Spleen (tissue), 11 donors: ENCODE measurements around the gene CELA2A. TPM values are rescaled to one million over a fixed set of nuclear protein-coding genes. Genes with fewer than 3 reads are reported as not detected.
"Not testable (repeated sequence)": the region's sequence is repeated elsewhere in the genome, so short reads cannot be mapped to it uniquely, and the experiment has no call there.

Experiments
- DNase-seq: peaks from one replicate; pipeline ENCODE4 v3.0.0-alpha.2; 2020
- H3K27ac ChIP-seq, 8 donors: fragments of 200-600 bp; sonication (generic) in 7 of 8; 1 replicate in 4 of 8; 2 replicates in 4 of 8; pipeline versions ENCODE4 v1.5.0 to v1.8.0; 2016 to 2021; ENCODE audit warnings: inconsistent platforms in 4 of 8, mild to moderate bottlenecking in 4 of 8, moderate library complexity in 1 of 8
- H3K27me3 ChIP-seq, 7 donors: fragments of 200-600 bp; sonication (generic) in 6 of 7; replicated peaks in 1 of 7; 1 replicate in 4 of 7; 2 replicates in 3 of 7; pipeline versions ENCODE4 v1.5.0 to v1.8.0; 2016 to 2021; ENCODE audit warnings: inconsistent platforms in 3 of 7, mild to moderate bottlenecking in 1 of 7
- H3K36me3 ChIP-seq, 6 donors: fragments of 200-600 bp; sonication (generic) in 5 of 6; 1 replicate in 4 of 6; 2 replicates in 2 of 6; pipeline versions ENCODE4 v1.5.0 to v1.8.0; 2016 to 2021; ENCODE audit warnings: inconsistent platforms in 2 of 6
- H3K4me1 ChIP-seq, 6 donors: fragments of 200-600 bp; sonication (generic) in 5 of 6; 1 replicate in 3 of 6; 2 replicates in 3 of 6; pipeline versions ENCODE4 v1.5.0 to v1.8.0; 2016 to 2021; ENCODE audit warnings: inconsistent platforms in 3 of 6
- H3K4me3 ChIP-seq, 8 donors: fragments of 200-600 bp; sonication (generic) in 7 of 8; 1 replicate in 4 of 8; 2 replicates in 4 of 8; pipeline versions ENCODE4 v1.5.0 to v1.8.0; 2016 to 2021; ENCODE audit warnings: inconsistent platforms in 4 of 8, mild to moderate bottlenecking in 4 of 8, moderate library complexity in 2 of 8
- H3K9me3 ChIP-seq, 8 donors: fragments of 200-600 bp; sonication (generic) in 7 of 8; 1 replicate in 4 of 8; 2 replicates in 4 of 8; pipeline versions ENCODE4 v1.5.0 to v1.8.0; 2016 to 2021; ENCODE audit warnings: inconsistent platforms in 4 of 8
- POLR2A ChIP-seq, 3 donors: fragments of 450-650 bp; IDR thresholded peaks; one replicate each; pipeline ENCODE4 v1.5.1; 2017; ENCODE audit warnings: antibody characterized with exemption in 3 of 3, mild to moderate bottlenecking in 1 of 3
- POLR2AphosphoS5 ChIP-seq, 3 donors: sonication (generic); formaldehyde crosslinking; IDR thresholded peaks; one replicate each; pipeline ENCODE4 v1.5.1; 2017; ENCODE audit warnings: antibody characterized with exemption in 3 of 3
- WGBS, 5 donors: extraction: QIAGEN DNeasy Blood & Tissue Kit in 3 of 5; methylation state at CpG; one replicate each; pipeline versions ENCODE4 v1.1.5 to v1.1.7; 2013 to 2018; 5-methylcytosine and 5-hydroxymethylcytosine counted together
- intact Hi-C: fragments of 100-400 bp; cut with DNase I; formaldehyde crosslinking; loops from one replicate; pipeline ENCODE4 v1.15.0; 2023; ENCODE audit warnings: low total_unique reads
- polyA plus RNA-seq, 3 donors: library from polyadenylated mRNA; stranded (reverse); fragments of 200-250 nt; gene quantifications; one replicate each; pipeline ENCODE4 v1.2.1, GENCODE V29; 2013
- total RNA-seq, 7 donors: library from RNA; depleted of rRNA in 3 of 7; stranded (reverse); fragments of >200 nt in 3 of 7; fragmentation: NEBNext Ultra II Directional in 4 of 7; extraction: Animal tissue kit (Norgen Biotek cat#: 25700) in 4 of 7; gene quantifications; one replicate each; pipeline versions ENCODE4 v1.1.0 to v1.2.1, GENCODE V29; 2016 to 2021
- TF ChIP-seq, protein P1 (sequence below), 11 experiments: fragments of 200-600 bp in 7 of 11; fragments of 450-650 bp in 4 of 11; sonication (generic) in 4 of 11; IDR thresholded peaks in 8 of 11; conservative IDR thresholded peaks in 3 of 11; 1 replicate in 7 of 11; 2 replicates in 4 of 11; pipeline versions ENCODE4 v1.4.0 to v1.8.0; 2016 to 2021; ENCODE audit warnings: antibody characterized with exemption in 11 of 11, inconsistent platforms in 4 of 11, mild to moderate bottlenecking in 1 of 11
- donor health status: healthy with polysubstance abuse.
- donor health status: DM: no; HTN: no; CAD: no; lungs with moderate emphysema.
- donor health status: DM: no; HTN: no; CAD: no.
- donor health status: Bipolar disorder and iron deficiency.
- donor health status: healthy.
- donor health status: DM: no; HTN: no; CAD: no.
- donor health status: DM: yes; HTN: yes; CAD: no.

The CELA2A gene
- total and polyA plus RNA-seq, 10 donors = 0.09 to 0.79 (median 0.30) TPM; not detected in 4

DNA sequence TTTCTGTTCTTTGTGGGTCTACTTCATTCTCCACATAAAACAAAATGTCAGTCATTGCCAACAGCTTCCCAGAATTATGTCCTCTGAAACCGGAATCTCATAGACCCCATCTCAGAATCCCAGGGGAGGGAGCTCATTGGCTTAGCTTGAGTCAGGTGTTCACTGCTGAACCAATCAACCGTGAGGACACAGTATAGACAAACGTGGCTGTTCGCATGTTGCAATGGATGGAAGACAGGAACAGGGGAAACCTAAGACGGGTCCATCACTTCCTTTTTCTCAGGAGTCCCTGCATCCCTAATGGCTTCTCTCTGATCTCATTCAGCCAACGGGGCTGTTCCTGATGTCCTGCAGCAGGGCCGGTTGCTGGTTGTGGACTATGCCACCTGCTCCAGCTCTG is 9.1 kb downstream of the CELA2A start:
- Histone ChIP-seq H3K9me3 (peaks cover 0 to 2% (median 0%) of the 10 kb centered on the region in 8 donors), H3K27me3 (peaks cover 0 to 7% (median 0%) of the 10 kb centered on the region in 7 donors), H3K4me1 (peaks cover 0 to 10% (median 0%) of the 10 kb centered on the region in 6 donors), H3K4me3 (no peak overlapping the region), H3K36me3 (no peaks in the 10 kb centered on the region), H3K27ac (no peak overlapping the region)
- DNase-seq = no peak
- TF ChIP-seq POLR2AphosphoS5 (IDR thresholded peaks at IDR 0.05) (no peak), POLR2A (IDR thresholded peaks at IDR 0.05) (no peak)
- TF ChIP-seq, protein P1, sequence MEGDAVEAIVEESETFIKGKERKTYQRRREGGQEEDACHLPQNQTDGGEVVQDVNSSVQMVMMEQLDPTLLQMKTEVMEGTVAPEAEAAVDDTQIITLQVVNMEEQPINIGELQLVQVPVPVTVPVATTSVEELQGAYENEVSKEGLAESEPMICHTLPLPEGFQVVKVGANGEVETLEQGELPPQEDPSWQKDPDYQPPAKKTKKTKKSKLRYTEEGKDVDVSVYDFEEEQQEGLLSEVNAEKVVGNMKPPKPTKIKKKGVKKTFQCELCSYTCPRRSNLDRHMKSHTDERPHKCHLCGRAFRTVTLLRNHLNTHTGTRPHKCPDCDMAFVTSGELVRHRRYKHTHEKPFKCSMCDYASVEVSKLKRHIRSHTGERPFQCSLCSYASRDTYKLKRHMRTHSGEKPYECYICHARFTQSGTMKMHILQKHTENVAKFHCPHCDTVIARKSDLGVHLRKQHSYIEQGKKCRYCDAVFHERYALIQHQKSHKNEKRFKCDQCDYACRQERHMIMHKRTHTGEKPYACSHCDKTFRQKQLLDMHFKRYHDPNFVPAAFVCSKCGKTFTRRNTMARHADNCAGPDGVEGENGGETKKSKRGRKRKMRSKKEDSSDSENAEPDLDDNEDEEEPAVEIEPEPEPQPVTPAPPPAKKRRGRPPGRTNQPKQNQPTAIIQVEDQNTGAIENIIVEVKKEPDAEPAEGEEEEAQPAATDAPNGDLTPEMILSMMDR (IDR thresholded peaks at IDR 0.05 in 8 of 11, conservative IDR thresholded peaks at IDR 0.05 in 3 of 11) = no peak
- intact Hi-C loops = no loop called here
- WGBS, 5 donors = 63 to 81% (median 67%) methylated on average over 5 to 7 of the region's 7 CpGs

DNA sequence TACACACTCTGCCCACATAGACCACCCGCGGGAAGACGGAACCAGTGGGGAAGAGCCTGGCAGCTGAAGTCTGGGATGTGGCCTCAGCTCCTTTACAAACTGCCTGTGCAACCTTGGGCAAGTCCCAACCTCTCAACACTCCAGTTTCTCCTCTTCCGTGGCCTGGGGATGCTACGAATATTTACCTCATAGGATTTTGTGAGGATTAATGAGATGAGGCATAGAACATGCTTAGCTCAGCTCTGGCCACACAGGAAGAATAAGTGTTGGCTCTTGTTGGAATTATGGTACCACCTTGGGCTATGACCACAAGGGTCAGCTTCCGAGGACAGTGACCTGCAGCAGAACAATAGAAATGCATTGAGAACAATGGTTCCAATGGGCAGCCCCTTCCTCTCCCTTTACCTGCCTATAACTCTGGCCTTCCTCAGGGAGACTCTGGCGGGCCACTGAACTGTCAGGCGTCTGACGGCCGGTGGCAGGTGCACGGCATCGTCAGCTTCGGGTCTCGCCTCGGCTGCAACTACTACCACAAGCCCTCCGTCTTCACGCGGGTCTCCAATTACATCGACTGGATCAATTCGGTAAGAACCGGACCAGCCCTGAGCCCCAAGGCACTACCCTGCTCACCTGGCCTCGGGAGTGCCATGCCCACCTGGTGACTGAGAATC is 10.6 kb downstream of the CELA2A start:
- DNase-seq, H3K9me3 ChIP-seq, intact Hi-C loops, H3K4me3 ChIP-seq, H3K27me3 ChIP-seq, H3K36me3 ChIP-seq, H3K27ac ChIP-seq: not testable (repeated sequence)
- peaks cover 0 to 10% (median 0%) of the 10 kb centered on the region in 6 donors for H3K4me1 ChIP-seq
- 92 to 96% (median 95%) methylated on average over 22 of the region's 22 CpGs for WGBS, 5 donors

DNA sequence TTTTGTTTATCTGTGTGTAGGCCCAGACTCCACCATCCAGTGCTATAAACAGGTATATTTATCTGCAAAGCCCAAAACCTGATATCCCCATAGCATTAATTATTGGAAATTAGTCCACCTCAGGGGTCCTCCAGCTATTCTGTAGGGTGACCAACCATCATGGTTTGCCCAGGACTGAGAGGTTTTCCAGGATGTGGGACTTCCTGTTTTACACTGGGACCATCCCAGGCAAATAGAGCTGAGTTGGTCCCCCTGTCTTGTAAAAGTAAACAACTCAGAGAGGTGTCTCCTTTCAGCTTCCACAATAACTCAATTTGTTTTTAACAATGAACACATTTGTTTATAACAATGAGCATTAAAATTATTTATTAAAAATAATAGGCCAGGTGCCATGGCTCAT is 11.6 kb downstream of the CELA2A start:
- Histone ChIP-seq H3K27me3 (peaks cover 0 to 7% (median 0%) of the 10 kb centered on the region in 7 donors), H3K27ac (no peak overlapping the region), H3K9me3 (peaks cover 0 to 6% (median 0%) of the 10 kb centered on the region in 8 donors), H3K36me3 (no peaks in the 10 kb centered on the region), H3K4me3 (no peak overlapping the region), H3K4me1 (peaks cover 0 to 10% (median 0%) of the 10 kb centered on the region in 6 donors)
- TF ChIP-seq POLR2AphosphoS5 (IDR thresholded peaks at IDR 0.05) = no peak
- TF ChIP-seq, protein P1 (IDR thresholded peaks at IDR 0.05 in 8 of 11, conservative IDR thresholded peaks at IDR 0.05 in 3 of 11) = no peak
- no peak for TF ChIP-seq POLR2A (IDR thresholded peaks at IDR 0.05)
- intact Hi-C loops = no loop called here
- no peak for DNase-seq

DNA sequence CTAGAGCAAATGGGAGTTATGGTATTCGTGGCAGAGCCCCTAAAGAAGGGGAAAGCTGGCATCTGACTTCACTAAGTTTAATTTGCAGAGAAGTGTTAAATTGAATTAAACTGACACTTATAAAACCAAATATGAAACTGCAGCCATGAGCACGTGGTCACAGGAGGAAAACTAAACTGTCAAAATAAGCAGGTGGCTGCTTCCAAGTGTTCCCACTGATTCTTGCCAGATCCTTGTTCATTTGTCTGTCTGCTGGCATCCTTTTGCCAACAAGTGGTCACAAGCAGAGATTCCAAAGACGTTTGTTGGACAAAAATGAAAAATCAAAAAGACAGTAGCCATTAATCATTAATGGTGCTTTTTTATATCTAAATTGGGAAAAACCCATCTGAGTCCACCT is 12.8 kb downstream of the CELA2A start:
- DNase-seq = no peak
- H3K9me3 ChIP-seq = peaks cover 0 to 6% (median 0%) of the 10 kb centered on the region in 8 donors

DNA sequence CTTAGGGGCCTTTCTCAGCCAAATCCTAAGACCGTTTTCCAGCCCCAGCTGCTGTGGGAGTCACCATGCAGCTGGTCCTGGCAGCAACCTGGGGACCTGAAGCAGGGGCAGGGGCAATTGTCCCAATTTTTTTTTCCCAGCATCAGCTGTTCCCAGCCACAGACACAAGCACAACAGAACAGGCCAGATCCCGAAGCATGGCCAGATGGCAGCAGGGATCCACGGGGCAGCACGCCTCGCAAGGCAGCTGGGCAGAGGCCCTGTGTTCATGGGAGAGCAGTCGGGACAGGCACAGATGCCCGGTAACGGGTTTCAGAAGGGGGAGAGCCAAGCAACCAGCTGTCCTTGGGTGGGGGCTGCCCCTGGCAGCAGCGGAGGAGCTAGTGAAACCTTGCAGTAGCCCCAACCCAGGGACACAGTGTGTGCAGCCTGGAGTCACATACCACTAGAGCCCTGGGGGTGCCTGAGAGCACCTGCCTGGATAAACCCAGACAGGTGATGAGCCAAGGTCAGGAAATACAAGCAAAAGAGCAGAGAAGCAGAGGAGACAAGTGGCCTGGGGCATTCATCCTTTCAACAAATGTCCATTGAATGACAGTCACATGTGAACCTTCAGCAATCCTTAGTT is 13.4 kb downstream of the CELA2A start:
- H3K27me3 ChIP-seq, DNase-seq, intact Hi-C loops, H3K9me3 ChIP-seq, H3K4me1 ChIP-seq, H3K27ac ChIP-seq, H3K36me3 ChIP-seq, H3K4me3 ChIP-seq: not testable (repeated sequence)
- 79 to 92% (median 83%) methylated on average over 5 to 9 of the region's 9 CpGs for WGBS, 5 donors

More for the DNA sequence above, 12.8 kb downstream of the CELA2A start:
- peaks cover 0 to 4% (median 0%) of the 10 kb centered on the region in 6 donors for H3K4me1 ChIP-seq
- 49 to 66% (median 58%) methylated on average over 3 of the region's 3 CpGs for WGBS, 5 donors
- no peaks in the 10 kb centered on the region for H3K36me3 ChIP-seq
- no peak overlapping the region for H3K4me3 ChIP-seq
- intact Hi-C loops = no loop called here
- H3K27me3 ChIP-seq = peaks cover 0 to 7% (median 0%) of the 10 kb centered on the region in 7 donors
- TF ChIP-seq POLR2AphosphoS5 (IDR thresholded peaks at IDR 0.05) (no peak), POLR2A (IDR thresholded peaks at IDR 0.05) (no peak)
- H3K27ac ChIP-seq = no peak overlapping the region

DNA sequence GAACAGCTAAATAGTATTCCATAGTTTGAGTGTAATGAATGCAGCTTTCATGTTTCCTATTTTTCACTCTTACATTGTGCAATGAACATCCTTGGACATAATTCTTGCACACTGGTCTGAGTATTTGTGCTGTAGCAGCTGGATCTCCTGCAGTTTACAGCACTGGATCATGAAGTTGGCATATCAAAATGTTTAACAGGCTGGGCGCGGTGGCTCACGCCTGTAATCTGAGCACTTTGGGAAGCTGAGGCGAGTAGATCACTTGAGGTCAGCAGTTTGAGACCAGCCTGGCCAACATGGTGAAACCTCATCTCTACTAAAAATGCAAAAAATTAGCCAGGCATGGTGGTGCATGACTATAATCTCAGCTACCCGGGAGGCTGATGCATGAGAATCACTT is 14.5 kb downstream of the CELA2A start:
- H3K4me3 ChIP-seq, H3K9me3 ChIP-seq, H3K27me3 ChIP-seq, H3K4me1 ChIP-seq, intact Hi-C loops, H3K36me3 ChIP-seq, H3K27ac ChIP-seq, DNase-seq: not testable (repeated sequence)
- 89 to 96% (median 94%) methylated on average over 5 of the region's 5 CpGs for WGBS, 5 donors

DNA sequence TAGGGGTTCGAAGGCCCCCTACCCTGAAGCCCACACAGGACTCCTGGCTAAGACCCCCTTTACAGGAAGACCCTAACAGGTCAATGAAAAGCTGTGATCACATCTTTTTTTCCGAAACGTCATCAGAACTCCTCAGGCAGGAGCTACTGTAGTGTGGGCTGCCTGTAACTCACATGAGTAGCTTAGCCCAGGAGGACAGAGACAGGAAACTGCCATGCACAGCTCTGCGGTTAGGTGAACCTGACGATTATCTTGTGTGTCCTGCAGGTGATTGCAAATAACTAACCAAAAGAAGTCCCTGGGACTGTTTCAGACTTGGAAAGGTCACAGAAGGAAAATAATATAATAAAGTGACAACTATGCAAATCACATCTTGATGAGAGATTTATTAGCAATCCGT is 15.2 kb downstream of the CELA2A start:
- intact Hi-C loops, H3K36me3 ChIP-seq, H3K27me3 ChIP-seq, H3K4me3 ChIP-seq, H3K4me1 ChIP-seq, DNase-seq, H3K9me3 ChIP-seq, H3K27ac ChIP-seq: not testable (repeated sequence)
- 77 to 79% (median 78%) methylated on average over 6 of the region's 6 CpGs for WGBS, 5 donors
